ENCODE measurements around the gene PRRX1.

Gene PRRX1

GRCh38 chr1:170623171-170623570, 40.8 kb upstream of the PRRX1 start:
- H3K36me3 ChIP-seq: no peaks in the 10 kb centered on the region
- no peak for TF ChIP-seq CTCF (IDR thresholded peaks at IDR 0.05)
- H3K27ac ChIP-seq: no peak overlapping the region
- H3K4me1 ChIP-seq: peaks cover 0 to 11% (median 3%) of the 10 kb centered on the region in 4 donors
- no peaks in the 10 kb centered on the region for H3K9me3 ChIP-seq
- intact Hi-C loops (cut with DNase I; ENCODE audit: low total_unique reads): no loop called here
- DNase-seq: no peak
- H3K27me3 ChIP-seq: no peaks in the 10 kb centered on the region
- no peak overlapping the region for H3K4me3 ChIP-seq

- Histone ChIP-seq H3K27me3 (no peaks in the 10 kb centered on the region), H3K9me3 (no peaks in the 10 kb centered on the region), H3K4me1 (peaks cover 0 to 5% (median 2%) of the 10 kb centered on the region in 4 donors), H3K27ac (no peak overlapping the region), H3K36me3 (no peaks in the 10 kb centered on the region), H3K4me3 (no peak overlapping the region)
- intact Hi-C loops (cut with DNase I; ENCODE audit: low total_unique reads): no loop called here
- no peak for DNase-seq
- TF ChIP-seq CTCF (IDR thresholded peaks at IDR 0.05): no peak
These were observed 39.8 kb upstream of the PRRX1 start for GRCh38 chr1:170624146-170624545.

- Histone ChIP-seq H3K4me3 (no peak overlapping the region), H3K27me3 (no peaks in the 10 kb centered on the region), H3K4me1 (no peaks in the 10 kb centered on the region), H3K9me3 (no peaks in the 10 kb centered on the region), H3K36me3 (no peaks in the 10 kb centered on the region), H3K27ac (no peak overlapping the region)
- no peak for TF ChIP-seq CTCF (IDR thresholded peaks at IDR 0.05)
- intact Hi-C loops (cut with DNase I; ENCODE audit: low total_unique reads): no loop called here
- no peak for DNase-seq
These were observed 33.0 kb upstream of the PRRX1 start for GRCh38 chr1:170630977-170631376.

GRCh38 chr1:170634293-170634692, 29.6 kb upstream of the PRRX1 start:
- intact Hi-C loops (cut with DNase I; ENCODE audit: low total_unique reads): no loop called here
- TF ChIP-seq CTCF (IDR thresholded peaks at IDR 0.05): no peak

GRCh38 chr1:170634824-170635410, 29.0 kb upstream of the PRRX1 start:
- no peak for TF ChIP-seq CTCF (IDR thresholded peaks at IDR 0.05)
- no peaks in the 10 kb centered on the region for H3K27me3 ChIP-seq
- no peaks in the 10 kb centered on the region for H3K4me1 ChIP-seq
- intact Hi-C loops (cut with DNase I; ENCODE audit: low total_unique reads): no loop called here
- no peak for DNase-seq
- no peak overlapping the region for H3K27ac ChIP-seq
- no peaks in the 10 kb centered on the region for H3K36me3 ChIP-seq
- no peaks in the 10 kb centered on the region for H3K9me3 ChIP-seq
- no peak overlapping the region for H3K4me3 ChIP-seq

More at GRCh38 chr1:170634293-170634692, 29.6 kb upstream of the PRRX1 start:
- Histone ChIP-seq H3K36me3 (no peaks in the 10 kb centered on the region), H3K9me3 (no peaks in the 10 kb centered on the region), H3K27me3 (no peaks in the 10 kb centered on the region), H3K27ac (no peak overlapping the region), H3K4me1 (no peaks in the 10 kb centered on the region), H3K4me3 (no peak overlapping the region)
- DNase-seq: no peak

- no peak for DNase-seq
- Histone ChIP-seq H3K4me1 (no peaks in the 10 kb centered on the region), H3K36me3 (no peaks in the 10 kb centered on the region), H3K9me3 (no peaks in the 10 kb centered on the region), H3K27ac (no peak overlapping the region), H3K27me3 (no peaks in the 10 kb centered on the region), H3K4me3 (no peak overlapping the region)
- intact Hi-C loops (cut with DNase I; ENCODE audit: low total_unique reads): no loop called here
- no peak for TF ChIP-seq CTCF (IDR thresholded peaks at IDR 0.05)
These were observed 23.4 kb upstream of the PRRX1 start for GRCh38 chr1:170640581-170640980.
